HCT116 (cell line): ENCODE results near the gene BCAR3. TPM values are rescaled to one million over a fixed set of nuclear protein-coding genes. Genes with fewer than 3 reads are reported as not detected.

ENCODE experiments used
- ATAC-seq: fragments of 200-7000 bp; cut with Tn5 transposase; 2 replicates; pipeline ENCODE4 v1.9.1; 2020; ENCODE audit warnings: mild to moderate bottlenecking, moderate library complexity
- BruUV-seq: library from RNA; stranded (reverse); fragments of 400-500 nt; replicated peaks from 2 replicates; lab custom pipeline; 2021; lab: Mats Ljungman, UMichigan
- CTCF ChIA-PET: fragments of 300-600 bp; sonication (Branson Sonifier 250); formaldehyde crosslinking; loops from one replicate; lab custom pipeline; 2021; ENCODE audit warnings: antibody characterized with exemption; lab: Charles Lee
- POLR2A ChIA-PET: fragments of 300-600, 350-600 bp; sonication (Branson Sonifier 250); formaldehyde crosslinking; loops from one replicate; lab custom pipeline; 2021; ENCODE audit warnings: antibody characterized with exemption; lab: Charles Lee
- RAD21 ChIA-PET, 2 experiments: fragments of 300-600 bp; sonication (Branson Sonifier 250); formaldehyde crosslinking; loops; one replicate each; lab custom pipeline; 2023; ENCODE audit warnings: low total read pairs in 2 of 2; ENCODE audit not compliant: uncharacterized antibody in 2 of 2, unreplicated experiment in 2 of 2, low non-redundant PET in 1 of 2; lab: Charles Lee
- DNase-seq: peaks from one replicate; pipeline ENCODE4 v3.0.0-alpha.2; 2010; ENCODE audit warnings: low read depth, low spot score
- H2AFZ ChIP-seq: fragments of 200-600 bp; shearing (Covaris generic), sonication (generic); 2 replicates; pipeline ENCODE4 v1.6.1; 2017; ENCODE audit warnings: low read depth, mixed run types, mixed read lengths, antibody characterized with exemption, low read length; ENCODE audit not compliant: poor library complexity, severe bottlenecking
- H3K27ac ChIP-seq: 2 replicates; pipeline ENCODE4 v1.5.1; 2012; ENCODE audit warnings: low read depth, low read length
- H3K27me3 ChIP-seq: fragments of 200-600 bp; sonication (generic); 2 replicates; pipeline ENCODE4 v1.6.1; 2016; ENCODE audit warnings: mixed run types, low read length, mixed read lengths; ENCODE audit not compliant: insufficient read depth
- H3K36me3 ChIP-seq, 2 experiments: fragments of 200-500 bp in 1 of 2; fragments of 200-600 bp in 1 of 2; sonication (Bioruptor generic) in 1 of 2; sonication (generic) in 1 of 2; 2 replicates each; pipeline versions ENCODE4 v1.5.1 to v1.6.1; 2014 to 2016; ENCODE audit warnings: low read length in 2 of 2, inconsistent platforms in 1 of 2, mixed read lengths in 1 of 2, mixed run types in 1 of 2; ENCODE audit not compliant: insufficient read depth in 2 of 2, control insufficient read depth in 1 of 2
- H3K4me1 ChIP-seq, 2 experiments: fragments of 200-600 bp in 1 of 2; sonication (generic) in 1 of 2; 2 replicates each; pipeline versions ENCODE4 v1.5.1 to v1.6.1; 2012 to 2017; ENCODE audit warnings: low read length in 2 of 2, inconsistent platforms in 1 of 2, mild to moderate bottlenecking in 1 of 2, mixed read lengths in 1 of 2, mixed run types in 1 of 2, moderate library complexity in 1 of 2; ENCODE audit not compliant: insufficient read depth in 2 of 2, control insufficient read depth in 1 of 2
- H3K4me2 ChIP-seq: fragments of 200-600 bp; sonication (generic); 2 replicates; pipeline ENCODE4 v1.6.1; 2017; ENCODE audit warnings: mixed run types, low read length, mixed read lengths
- H3K4me3 ChIP-seq, 2 experiments: fragments of 200-600 bp in 1 of 2; sonication (generic) in 1 of 2; replicated peaks in 1 of 2; 2 replicates each; pipeline ENCODE4 v1.5.1; 2011 to 2016; ENCODE audit warnings: low read length in 2 of 2, control low read depth in 1 of 2, low read depth in 1 of 2, mild to moderate bottlenecking in 1 of 2, mixed read lengths in 1 of 2, mixed run types in 1 of 2
- H3K79me2 ChIP-seq: fragments of 200-600 bp; sonication (generic); 2 replicates; pipeline ENCODE4 v1.6.1; 2017; ENCODE audit warnings: mild to moderate bottlenecking, mixed run types, low read length, moderate library complexity, mixed read lengths; ENCODE audit not compliant: insufficient read depth
- H3K9ac ChIP-seq: fragments of 200-600 bp; sonication (generic); 2 replicates; pipeline ENCODE4 v1.6.1; 2016; ENCODE audit warnings: low read length, mixed read lengths
- H3K9me2 ChIP-seq: fragments of 200-600 bp; sonication (generic), shearing (Covaris generic); 2 replicates; pipeline ENCODE4 v1.6.1; 2017; ENCODE audit warnings: mixed run types, mild to moderate bottlenecking, moderate library complexity; ENCODE audit not compliant: insufficient read depth
- H3K9me3 ChIP-seq, 2 experiments: fragments of 200-500 bp in 1 of 2; fragments of 200-600 bp in 1 of 2; sonication (Bioruptor generic) in 1 of 2; sonication (generic) in 1 of 2; 2 replicates each; pipeline ENCODE4 v1.6.1; 2014 to 2017; ENCODE audit warnings: low read length in 2 of 2, mixed read lengths in 2 of 2, inconsistent platforms in 1 of 2, low read depth in 1 of 2, mild to moderate bottlenecking in 1 of 2, mixed run types in 1 of 2, moderate library complexity in 1 of 2; ENCODE audit not compliant: control insufficient read depth in 1 of 2, insufficient read depth in 1 of 2
- H4K20me1 ChIP-seq: fragments of 200-600 bp; sonication (generic), shearing (Covaris generic); 2 replicates; pipeline ENCODE4 v1.6.1; 2017; ENCODE audit warnings: mixed run types, mild to moderate bottlenecking, moderate library complexity; ENCODE audit not compliant: insufficient read depth
- ATF3 ChIP-seq: IDR thresholded peaks from 2 replicates; pipeline ENCODE4 v1.6.1; 2012
- CBX3 ChIP-seq: IDR thresholded peaks from 2 replicates; pipeline ENCODE4 v1.6.1; 2012; ENCODE audit warnings: low read depth
- CEBPB ChIP-seq: IDR thresholded peaks from 2 replicates; pipeline ENCODE4 v1.6.1; 2012; ENCODE audit warnings: low read depth
- CTCF ChIP-seq, 3 experiments: fragments of 200-600 bp in 1 of 3; sonication (generic) in 1 of 3; IDR thresholded peaks in 2 of 3; conservative IDR thresholded peaks in 1 of 3; 2 replicates each; pipeline ENCODE4 v1.5.1; 2012 to 2017; ENCODE audit warnings: low read depth in 2 of 3, low read length in 2 of 3, antibody characterized with exemption in 1 of 3, borderline replicate concordance in 1 of 3, control low read depth in 1 of 3, mild to moderate bottlenecking in 1 of 3, mixed read lengths in 1 of 3, mixed run types in 1 of 3, moderate library complexity in 1 of 3; ENCODE audit not compliant: insufficient read depth in 1 of 3
- EGR1 ChIP-seq: IDR thresholded peaks from 2 replicates; pipeline ENCODE4 v1.6.1; 2012; ENCODE audit warnings: low read depth
- EZH2 ChIP-seq: fragments of 200-600 bp; sonication (generic); IDR thresholded peaks from 2 replicates; pipeline ENCODE4 v1.6.1; 2017; ENCODE audit warnings: antibody characterized with exemption, mixed run types
- FOSL1 ChIP-seq: IDR thresholded peaks from 2 replicates; pipeline ENCODE4 v1.6.1; 2012; ENCODE audit warnings: low read depth
- JUND ChIP-seq: IDR thresholded peaks from 2 replicates; pipeline ENCODE4 v1.6.1; 2012
- MAX ChIP-seq: IDR thresholded peaks from 2 replicates; pipeline ENCODE4 v1.6.1; 2012
- POLR2AphosphoS5 ChIP-seq: IDR thresholded peaks from 2 replicates; pipeline ENCODE4 v1.6.1; 2011; ENCODE audit warnings: mild to moderate bottlenecking, low read depth, low read length, moderate library complexity
- RAD21 ChIP-seq: IDR thresholded peaks from 2 replicates; pipeline ENCODE4 v1.6.1; 2012; ENCODE audit warnings: low read depth, mild to moderate bottlenecking
- SP1 ChIP-seq: IDR thresholded peaks from 2 replicates; pipeline ENCODE4 v1.6.1; 2012; ENCODE audit warnings: low read depth
- SRF ChIP-seq: IDR thresholded peaks from 2 replicates; pipeline ENCODE4 v1.6.1; 2012; ENCODE audit warnings: low read depth
- TCF7L2 ChIP-seq: IDR thresholded peaks from 2 replicates; pipeline ENCODE4 v1.7.0; 2011; ENCODE audit warnings: borderline replicate concordance, inconsistent platforms; ENCODE audit not compliant: insufficient read depth, insufficient read length; ENCODE audit errors: extremely low read depth
- ZFX ChIP-seq: fragments of 450-650 bp; IDR thresholded peaks from 2 replicates; pipeline ENCODE4 v1.6.1; 2017
- ZNF274 ChIP-seq: fragments of 200-500 bp; sonication (Bioruptor generic); IDR thresholded peaks from 2 replicates; pipeline ENCODE4 v1.6.1; 2014; ENCODE audit warnings: mild to moderate bottlenecking, low read depth, low read length, inconsistent platforms
- intact Hi-C: fragments of 100-400 bp; cut with micrococcal nuclease; formaldehyde crosslinking; loops from 2 replicates; pipeline ENCODE4 v1.10.0; 2022
- total RNA-seq: library from RNA; stranded (reverse); gene quantifications from one replicate; pipeline ENCODE4 v1.2.1, GENCODE V29; 2021; ENCODE audit not compliant: unreplicated experiment

BCAR3 gene
- total RNA-seq, 1 experiment from 2014 or later = 24.5 TPM

GRCh38 chr1:93662481-93663207 is 19.0 kb downstream of the BCAR3 start (continued):
- TF ChIP-seq CTCF (IDR thresholded peaks at IDR 0.05 in 2 of 3, conservative IDR thresholded peaks at IDR 0.05 in 1 of 3; ENCODE audit: borderline replicate concordance in 1 of 3, insufficient read depth in 1 of 3, low read depth in 2 of 3, low read length in 2 of 3) = no peak
- no peak for TF ChIP-seq SRF

GRCh38 chr1:93661829-93662474 is 19.7 kb downstream of the BCAR3 start:
- ChIA-PET CTCF (interaction anchor here (2.1 kb wide), 2 partner anchors 33 to 151 kb away, joined by 6 to 7 read pairs; no protein-coding TSS in a partner anchor), POLR2A (no interaction called here)

More at GRCh38 chr1:93661829-93662474, 19.7 kb downstream of the BCAR3 start:
- no peaks in the 10 kb centered on the region for H3K9me3 ChIP-seq
- no peak overlapping the region for H2AFZ ChIP-seq
- peak overlapping the region in 1 of 2 experiments; percentile 14; a peak in 1 of 4 replicates for H3K4me3 ChIP-seq
- peak overlapping the region; percentile 58; the same call in 1 of the 2 replicates for H3K27ac ChIP-seq
- peak overlapping the region; percentile 67 for H3K4me2 ChIP-seq
- peaks cover 96% of the 10 kb centered on the region for H3K79me2 ChIP-seq
- H3K27me3 ChIP-seq = no peaks in the 10 kb centered on the region
- intact Hi-C loops = no loop called here
- peaks cover 0 to 39% of the 10 kb centered on the region in 2 experiments; a peak in 1 of 4 replicates for H3K36me3 ChIP-seq
- ATAC-seq = 0 out of 2 replicates have a peak, but pooled peaks have one; percentile 20
- RAD21 ChIA-PET = no interaction called here
- no peaks in the 10 kb centered on the region; the same call in 1 of the 2 replicates for H4K20me1 ChIP-seq
- no peaks in the 10 kb centered on the region for H3K9me2 ChIP-seq
- peak overlapping the region; percentile 39 for H3K9ac ChIP-seq
- H3K4me1 ChIP-seq = peaks cover 50 to 59% of the 10 kb centered on the region in 2 experiments
- no peak for TF ChIP-seq CEBPB
- TF ChIP-seq EGR1 = no peak
- no peak for TF ChIP-seq JUND
- no peak for TF ChIP-seq RAD21
- TF ChIP-seq TCF7L2 = no peak
- TF ChIP-seq ATF3 = no peak
- no peak for TF ChIP-seq MAX
- TF ChIP-seq CTCF (IDR thresholded peaks at IDR 0.05 in 2 of 3, conservative IDR thresholded peaks at IDR 0.05 in 1 of 3; ENCODE audit: borderline replicate concordance in 1 of 3, insufficient read depth in 1 of 3, low read depth in 2 of 3, low read length in 2 of 3) = no peak
- 0 out of 2 replicates have a peak, but pooled peaks have one; percentile 24 for TF ChIP-seq CBX3
- TF ChIP-seq POLR2AphosphoS5 = no peak
- no peak for TF ChIP-seq ZNF274
- TF ChIP-seq EZH2 = no peak
- peak; percentile 25; the same call in 1 of the 2 replicates for TF ChIP-seq FOSL1
- TF ChIP-seq ZFX = no peak
- TF ChIP-seq SP1 = peak; percentile 15; the same call in 1 of the 2 replicates
- no TSS peak for BruUV-seq
- DNase-seq = no peak
